ENCODE data around the gene EVI2A. TPM values are rescaled to one million over a fixed set of nuclear protein-coding genes. Genes with fewer than 3 reads are reported as not detected.

EVI2A gene
- total RNA-seq, 1 donor from 2014 or later, result not detected

- H3K4me3 Mint-ChIP-seq, result no peak overlapping the region
- peaks cover 14% of the 10 kb centered on the region for H3K4me1 Mint-ChIP-seq
- DNase-seq (ENCODE audit: low spot score in 2 of 2, unreplicated experiment in 2 of 2), result no peak
- H3K9me3 Mint-ChIP-seq, result no peaks in the 10 kb centered on the region
- H3K27me3 Mint-ChIP-seq (ENCODE audit: low read depth), result no peaks in the 10 kb centered on the region
- no peak overlapping the region for H3K27ac Mint-ChIP-seq
- H3K36me3 Mint-ChIP-seq, result peaks cover 44% of the 10 kb centered on the region
- TF ChIP-seq, protein P1, sequence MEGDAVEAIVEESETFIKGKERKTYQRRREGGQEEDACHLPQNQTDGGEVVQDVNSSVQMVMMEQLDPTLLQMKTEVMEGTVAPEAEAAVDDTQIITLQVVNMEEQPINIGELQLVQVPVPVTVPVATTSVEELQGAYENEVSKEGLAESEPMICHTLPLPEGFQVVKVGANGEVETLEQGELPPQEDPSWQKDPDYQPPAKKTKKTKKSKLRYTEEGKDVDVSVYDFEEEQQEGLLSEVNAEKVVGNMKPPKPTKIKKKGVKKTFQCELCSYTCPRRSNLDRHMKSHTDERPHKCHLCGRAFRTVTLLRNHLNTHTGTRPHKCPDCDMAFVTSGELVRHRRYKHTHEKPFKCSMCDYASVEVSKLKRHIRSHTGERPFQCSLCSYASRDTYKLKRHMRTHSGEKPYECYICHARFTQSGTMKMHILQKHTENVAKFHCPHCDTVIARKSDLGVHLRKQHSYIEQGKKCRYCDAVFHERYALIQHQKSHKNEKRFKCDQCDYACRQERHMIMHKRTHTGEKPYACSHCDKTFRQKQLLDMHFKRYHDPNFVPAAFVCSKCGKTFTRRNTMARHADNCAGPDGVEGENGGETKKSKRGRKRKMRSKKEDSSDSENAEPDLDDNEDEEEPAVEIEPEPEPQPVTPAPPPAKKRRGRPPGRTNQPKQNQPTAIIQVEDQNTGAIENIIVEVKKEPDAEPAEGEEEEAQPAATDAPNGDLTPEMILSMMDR (IDR thresholded peaks at IDR 0.05; ENCODE audit: unreplicated experiment), result no peak
These were observed 48.6 kb downstream of the EVI2A start for GRCh38 chr17:31272803-31273202.

- DNase-seq (ENCODE audit: low spot score in 2 of 2, unreplicated experiment in 2 of 2), result no peak
- TF ChIP-seq, protein P1 (IDR thresholded peaks at IDR 0.05; ENCODE audit: unreplicated experiment), result no peak
- no peak overlapping the region for H3K27ac Mint-ChIP-seq
These were observed 49.2 kb downstream of the EVI2A start for GRCh38 chr17:31272236-31272635.

DNA sequence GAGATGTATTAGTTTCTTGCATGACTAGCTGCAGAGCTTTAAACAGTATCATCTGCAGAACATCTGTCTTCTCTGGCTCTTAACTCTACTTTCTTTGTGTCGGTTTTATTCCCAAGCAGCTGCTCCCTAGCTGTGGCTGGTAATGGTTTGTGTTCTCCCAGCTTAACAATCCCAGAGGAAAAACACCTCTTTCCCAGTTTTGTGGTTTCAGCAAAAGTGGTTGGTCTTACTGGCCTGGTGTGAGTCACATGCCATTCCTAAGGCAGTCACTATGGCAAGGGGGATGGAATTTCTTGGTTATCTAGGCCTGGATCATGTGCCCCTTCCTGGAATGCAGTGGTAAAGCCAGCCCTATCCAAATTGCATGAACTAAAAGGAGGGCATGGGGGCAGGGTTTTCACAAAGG is 51.8 kb downstream of the EVI2A start:
- no peak for DNase-seq (ENCODE audit: low spot score in 2 of 2, unreplicated experiment in 2 of 2)
- Mint-ChIP-seq H3K4me3 (no peak overlapping the region), H3K27ac (peak overlapping the region; percentile 93), H3K4me1 (peaks cover 14% of the 10 kb centered on the region), H3K27me3 (ENCODE audit: low read depth) (no peaks in the 10 kb centered on the region), H3K9me3 (no peaks in the 10 kb centered on the region), H3K36me3 (peaks cover 52% of the 10 kb centered on the region)
- TF ChIP-seq, protein P1 (IDR thresholded peaks at IDR 0.05; ENCODE audit: unreplicated experiment), result no peak

More at GRCh38 chr17:31272236-31272635, 49.2 kb downstream of the EVI2A start:
- no peak overlapping the region for H3K4me3 Mint-ChIP-seq
- no peaks in the 10 kb centered on the region for H3K27me3 Mint-ChIP-seq (ENCODE audit: low read depth)
- peaks cover 47% of the 10 kb centered on the region for H3K36me3 Mint-ChIP-seq
- H3K9me3 Mint-ChIP-seq, result no peaks in the 10 kb centered on the region
- H3K4me1 Mint-ChIP-seq, result peaks cover 14% of the 10 kb centered on the region

DNA sequence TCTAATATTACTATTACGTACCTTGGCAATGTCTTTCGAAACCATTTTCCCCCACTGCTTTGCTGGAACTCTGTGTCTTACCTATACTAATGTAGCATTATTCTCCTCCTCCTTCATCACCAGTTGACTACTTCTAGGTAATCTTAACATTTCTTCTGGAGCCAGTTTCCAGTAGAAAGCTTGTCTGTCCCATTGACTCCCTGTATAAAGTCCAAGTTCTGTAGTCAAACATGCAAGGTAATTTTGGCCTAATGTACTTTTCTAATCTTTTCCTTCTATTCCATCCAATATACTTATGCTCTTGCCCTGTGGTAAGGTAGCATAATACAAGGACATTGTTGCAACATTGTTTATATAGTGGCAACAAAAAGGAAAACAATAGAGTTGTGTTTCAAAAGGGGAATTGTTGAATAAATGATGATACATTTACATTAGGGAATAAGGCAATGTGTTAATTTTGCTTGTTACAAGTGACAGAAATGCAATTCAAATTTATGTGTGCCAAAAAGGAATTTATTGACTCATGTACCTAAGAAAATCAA is 52.3 kb downstream of the EVI2A start:
- Mint-ChIP-seq H3K27me3 (ENCODE audit: low read depth) (no peaks in the 10 kb centered on the region), H3K9me3 (no peaks in the 10 kb centered on the region), H3K27ac (peak overlapping the region; percentile 93), H3K4me1 (peaks cover 11% of the 10 kb centered on the region), H3K36me3 (peaks cover 51% of the 10 kb centered on the region), H3K4me3 (no peak overlapping the region)
- TF ChIP-seq, protein P1 (IDR thresholded peaks at IDR 0.05; ENCODE audit: unreplicated experiment), result no peak
- DNase-seq (ENCODE audit: low spot score in 2 of 2, unreplicated experiment in 2 of 2), result no peak

Other genes with a start within 250 kb of the EVI2A start
- gene NF1, start 226.6 kb downstream of the EVI2A start, total RNA-seq, result 91.9 to 104 TPM (median 94.5 TPM) in 3 replicates
- not detected in 3 replicates for gene OMG, start 24.4 kb downstream of the EVI2A start, total RNA-seq
- not detected in 3 replicates for gene EVI2B, start 7.6 kb downstream of the EVI2A start, total RNA-seq
- gene RAB11FIP4, start 70.1 kb upstream of the EVI2A start, total RNA-seq, result 21.1 to 21.8 TPM (median 21.2 TPM) in 3 replicates

All from mesothelial cell of epicardium (in vitro differentiated cells).